HEK293 (cell line): ENCODE data around the gene LCE1D.

ENCODE experiments used
- PRDM4 ChIP-seq: fragments of 450-650 bp; formaldehyde crosslinking; IDR thresholded peaks from 2 replicates; pipeline ENCODE4 v1.5.1; 2017; ENCODE audit warnings: missing biosample characterization, missing genetic modification characterization
- TF ChIP-seq, protein P1 (sequence below): fragments of 450-650 bp; formaldehyde crosslinking; IDR thresholded peaks from 2 replicates; pipeline ENCODE4 v1.5.1; 2016; ENCODE audit warnings: missing biosample characterization, missing genetic modification characterization
- TF ChIP-seq, protein P2 (sequence below): fragments of 450-650 bp; formaldehyde crosslinking; IDR thresholded peaks from 2 replicates; pipeline ENCODE4 v1.5.1; 2016; ENCODE audit warnings: missing biosample characterization, missing genetic modification characterization

GRCh38 chr1:152774875-152775274 is 21.6 kb upstream of the LCE1D start, which contains the start of gene LCE1F:
- TF ChIP-seq, protein P1, sequence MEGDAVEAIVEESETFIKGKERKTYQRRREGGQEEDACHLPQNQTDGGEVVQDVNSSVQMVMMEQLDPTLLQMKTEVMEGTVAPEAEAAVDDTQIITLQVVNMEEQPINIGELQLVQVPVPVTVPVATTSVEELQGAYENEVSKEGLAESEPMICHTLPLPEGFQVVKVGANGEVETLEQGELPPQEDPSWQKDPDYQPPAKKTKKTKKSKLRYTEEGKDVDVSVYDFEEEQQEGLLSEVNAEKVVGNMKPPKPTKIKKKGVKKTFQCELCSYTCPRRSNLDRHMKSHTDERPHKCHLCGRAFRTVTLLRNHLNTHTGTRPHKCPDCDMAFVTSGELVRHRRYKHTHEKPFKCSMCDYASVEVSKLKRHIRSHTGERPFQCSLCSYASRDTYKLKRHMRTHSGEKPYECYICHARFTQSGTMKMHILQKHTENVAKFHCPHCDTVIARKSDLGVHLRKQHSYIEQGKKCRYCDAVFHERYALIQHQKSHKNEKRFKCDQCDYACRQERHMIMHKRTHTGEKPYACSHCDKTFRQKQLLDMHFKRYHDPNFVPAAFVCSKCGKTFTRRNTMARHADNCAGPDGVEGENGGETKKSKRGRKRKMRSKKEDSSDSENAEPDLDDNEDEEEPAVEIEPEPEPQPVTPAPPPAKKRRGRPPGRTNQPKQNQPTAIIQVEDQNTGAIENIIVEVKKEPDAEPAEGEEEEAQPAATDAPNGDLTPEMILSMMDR (tag by site-specific recombination): no peak
- TF ChIP-seq, protein P2, sequence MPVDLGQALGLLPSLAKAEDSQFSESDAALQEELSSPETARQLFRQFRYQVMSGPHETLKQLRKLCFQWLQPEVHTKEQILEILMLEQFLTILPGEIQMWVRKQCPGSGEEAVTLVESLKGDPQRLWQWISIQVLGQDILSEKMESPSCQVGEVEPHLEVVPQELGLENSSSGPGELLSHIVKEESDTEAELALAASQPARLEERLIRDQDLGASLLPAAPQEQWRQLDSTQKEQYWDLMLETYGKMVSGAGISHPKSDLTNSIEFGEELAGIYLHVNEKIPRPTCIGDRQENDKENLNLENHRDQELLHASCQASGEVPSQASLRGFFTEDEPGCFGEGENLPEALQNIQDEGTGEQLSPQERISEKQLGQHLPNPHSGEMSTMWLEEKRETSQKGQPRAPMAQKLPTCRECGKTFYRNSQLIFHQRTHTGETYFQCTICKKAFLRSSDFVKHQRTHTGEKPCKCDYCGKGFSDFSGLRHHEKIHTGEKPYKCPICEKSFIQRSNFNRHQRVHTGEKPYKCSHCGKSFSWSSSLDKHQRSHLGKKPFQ (tag by site-specific recombination): no peak
- no peak for TF ChIP-seq PRDM4
